Myometrial cell (primary cell): ENCODE measurements around the gene BTRC. TPM values are rescaled to one million over a fixed set of nuclear protein-coding genes. Genes with fewer than 3 reads are reported as not detected.

Source experiments
- total RNA-seq: library from RNA; depleted of rRNA; stranded (reverse); fragments of >200 nt; gene quantifications from 2 replicates; pipeline ENCODE4 v1.2.3, GENCODE V29; 2015

Gene BTRC
- 8.6 and 9.0 TPM in 2 replicates for total RNA-seq

DNA sequence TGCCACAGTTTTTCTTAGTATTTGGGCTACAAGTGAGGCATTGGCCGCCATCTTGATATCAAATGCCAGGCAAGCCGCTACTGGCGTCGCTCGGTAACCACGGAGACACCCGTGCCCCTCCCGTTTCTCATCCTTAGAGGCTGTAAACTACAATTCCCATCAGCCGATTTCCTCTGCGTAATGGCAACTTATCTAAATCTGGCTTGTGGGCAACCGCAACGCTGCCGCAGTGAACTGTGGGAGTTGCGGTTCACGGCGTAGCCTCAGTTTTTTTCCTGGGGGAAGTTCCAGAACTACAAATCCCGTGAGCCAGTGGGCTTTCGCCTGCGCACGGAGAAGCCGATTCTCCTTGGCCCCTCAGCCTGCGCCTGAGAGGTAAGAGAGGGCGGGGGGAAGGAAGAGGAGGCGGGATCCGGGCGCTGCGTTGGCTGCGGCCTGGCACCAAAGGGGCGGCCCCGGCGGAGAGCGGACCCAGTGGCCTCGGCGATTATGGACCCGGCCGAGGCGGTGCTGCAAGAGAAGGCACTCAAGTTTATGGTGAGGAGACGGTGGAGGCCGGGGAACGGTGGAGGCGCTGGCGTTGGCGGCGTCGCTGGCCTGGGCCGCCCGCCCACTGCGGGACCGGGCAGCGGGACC lies at the start of gene BTRC:
BTRC (plus strand) TSS at position 474 of the 636 bp plus-strand sequence; CDS start at position 490, 16 bp downstream.

DNA sequence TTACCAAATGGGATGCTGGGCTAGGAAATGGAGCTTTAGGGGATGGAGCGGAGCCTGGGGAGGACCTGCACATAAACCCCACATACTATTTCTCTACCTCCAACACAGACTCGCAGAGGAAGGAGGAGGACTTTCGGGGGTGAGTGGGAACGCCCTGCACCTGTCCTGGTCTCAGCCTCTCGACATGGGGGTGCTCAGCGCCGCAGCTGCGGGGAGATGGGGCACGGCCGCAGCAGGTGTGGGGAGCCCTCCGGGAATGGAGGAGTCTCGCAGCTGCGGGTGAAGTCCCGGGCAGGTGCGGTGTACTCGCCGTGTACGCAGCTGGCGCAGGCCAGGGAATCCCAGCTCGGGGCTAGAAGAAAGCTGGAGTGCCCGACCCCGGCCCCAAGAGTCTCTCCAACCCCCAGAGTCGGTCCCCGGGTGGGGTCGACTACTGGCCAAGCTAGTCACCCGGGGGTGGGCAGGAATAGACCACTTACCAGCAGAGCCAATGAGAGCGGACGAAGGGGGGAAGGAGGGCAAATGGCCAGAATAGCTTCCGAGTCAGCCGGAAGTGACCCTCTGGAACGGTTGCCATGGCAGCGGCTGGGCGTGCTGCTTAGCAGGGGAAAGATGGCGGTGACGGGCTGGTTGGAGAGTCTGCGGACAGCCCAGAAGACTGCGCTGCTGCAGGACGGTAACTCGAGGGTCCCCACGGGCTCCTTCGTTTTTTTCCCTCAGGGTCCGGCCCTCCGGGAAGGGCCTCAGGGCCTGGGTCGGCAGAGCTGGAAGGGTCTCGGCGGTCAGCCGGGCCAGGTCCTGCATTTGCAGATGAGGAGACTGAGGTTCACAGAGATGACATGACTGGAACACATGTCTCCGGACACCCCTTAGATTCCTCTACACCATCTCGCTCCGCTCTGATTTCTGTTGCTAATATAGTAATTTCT lies 234.0 kb downstream of the BTRC start, which contains the start of the genes DPCD and POLL:
DPCD (plus strand) TSS at position 597 of the 929 bp plus-strand sequence; CDS start at position 613, 16 bp downstream.
POLL (minus strand) TSS at position 533 of the 929 bp plus-strand sequence. CDS start 897 bp downstream, outside the sequence.

Other genes starting within 250 kb of the BTRC start
- not detected in 2 replicates for gene TLX1, start 222.9 kb upstream of the BTRC start, total RNA-seq
- not detected in 2 replicates for gene LBX1, start 124.7 kb upstream of the BTRC start, total RNA-seq
- 24.5 and 25.5 TPM in 2 replicates for gene POLL, start 234.1 kb downstream of the BTRC start, total RNA-seq
- gene DPCD, start 234.2 kb downstream of the BTRC start, total RNA-seq, result 85.2 and 98.0 TPM in 2 replicates